GM19193 (cell line): ENCODE results near the gene CCT7.

Source experiments
- POLR2A ChIP-seq: IDR thresholded peaks from 4 replicates; pipeline ENCODE4 v1.6.1; 2011; ENCODE audit not compliant: insufficient read depth, insufficient read length; ENCODE audit errors: extremely low read depth

CCT7 gene

DNA sequence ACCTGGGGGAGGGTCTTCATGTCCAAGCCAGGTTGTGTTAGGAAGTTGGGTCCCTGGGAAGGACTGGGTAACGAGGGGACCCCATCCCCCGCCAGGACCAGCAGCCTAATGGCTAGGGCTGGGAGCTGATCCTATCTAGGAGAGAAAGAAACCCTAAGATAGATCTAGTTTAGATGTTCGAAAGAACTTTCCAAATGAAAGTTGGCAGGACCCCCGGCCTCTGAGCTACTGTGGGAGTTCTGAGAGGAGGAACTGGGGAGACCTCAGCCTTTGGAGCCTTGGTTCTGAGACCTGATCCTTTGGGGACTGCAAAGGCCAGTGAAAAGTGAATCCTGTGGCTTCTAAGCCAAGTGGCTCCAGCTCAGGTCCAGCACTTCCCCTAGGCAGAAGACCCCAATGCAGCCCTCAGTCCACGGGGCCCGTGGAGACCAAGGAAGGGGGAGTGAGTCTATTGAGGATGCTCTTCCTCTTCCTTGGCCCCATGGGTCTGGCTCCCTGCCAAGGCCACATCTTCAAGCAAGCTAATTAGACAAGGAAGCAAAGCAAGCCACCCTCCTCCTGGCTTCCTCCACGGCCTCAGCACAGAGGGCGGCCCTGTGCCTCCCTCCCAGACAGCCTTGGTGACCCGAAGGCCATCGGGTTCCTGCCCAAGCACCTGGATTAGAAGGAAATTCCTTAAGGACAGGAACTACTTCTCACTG, 23.5 kb downstream of the CCT7 start:
- no peak for TF ChIP-seq POLR2A

DNA sequence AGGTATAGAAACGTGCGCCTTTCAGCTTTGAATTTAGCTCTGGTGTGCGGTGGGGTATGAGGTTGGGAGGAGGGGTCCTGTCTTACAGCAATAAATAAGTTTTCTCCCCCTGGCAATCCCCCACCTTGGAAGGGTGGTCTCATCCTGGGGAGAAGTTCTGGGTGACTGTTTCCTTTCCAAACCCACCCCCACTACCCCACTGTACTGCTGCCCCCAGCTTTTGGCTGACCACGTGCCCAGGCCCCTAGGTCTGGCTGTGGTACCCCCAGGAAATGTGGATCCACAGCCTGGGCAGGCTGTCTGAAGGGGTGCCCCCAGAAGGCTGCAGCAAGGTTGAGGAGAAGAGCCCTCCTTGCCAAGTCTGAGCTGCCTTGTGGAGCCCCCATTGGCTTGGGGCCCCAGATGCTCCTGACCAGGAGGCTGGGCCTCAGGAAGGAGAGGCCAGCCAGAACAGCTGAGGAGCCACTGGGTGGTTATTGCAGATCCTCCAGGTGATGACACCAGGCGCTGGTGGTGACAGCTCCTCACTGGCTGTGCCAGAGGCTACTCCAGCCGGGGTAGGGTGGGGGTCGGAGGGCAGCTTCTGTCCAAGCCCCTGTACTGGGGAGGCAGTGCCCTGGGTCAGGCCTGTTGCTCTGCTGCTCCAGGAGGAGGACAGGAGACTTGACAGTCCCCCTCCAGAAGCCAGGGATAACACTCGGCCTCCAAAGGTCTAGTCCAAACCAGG, 24.2 kb downstream of the CCT7 start:
- no peak for TF ChIP-seq POLR2A

DNA sequence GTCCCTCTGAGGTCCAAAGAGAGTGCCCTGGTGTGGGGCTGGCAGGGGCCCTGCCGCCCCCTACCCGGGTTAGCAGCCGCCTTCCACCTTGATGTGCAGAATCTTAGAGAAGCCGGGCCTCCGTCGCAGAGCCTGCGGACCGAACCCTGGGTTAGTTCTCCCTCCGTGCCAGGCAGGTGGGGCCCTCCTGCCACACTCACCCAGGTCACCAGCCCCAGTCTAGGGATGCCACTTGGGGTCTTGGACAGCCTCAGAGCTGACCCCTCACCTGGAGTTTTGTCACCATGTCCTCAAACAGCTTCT, 24.8 kb downstream of the CCT7 start:
- no peak for TF ChIP-seq POLR2A

DNA sequence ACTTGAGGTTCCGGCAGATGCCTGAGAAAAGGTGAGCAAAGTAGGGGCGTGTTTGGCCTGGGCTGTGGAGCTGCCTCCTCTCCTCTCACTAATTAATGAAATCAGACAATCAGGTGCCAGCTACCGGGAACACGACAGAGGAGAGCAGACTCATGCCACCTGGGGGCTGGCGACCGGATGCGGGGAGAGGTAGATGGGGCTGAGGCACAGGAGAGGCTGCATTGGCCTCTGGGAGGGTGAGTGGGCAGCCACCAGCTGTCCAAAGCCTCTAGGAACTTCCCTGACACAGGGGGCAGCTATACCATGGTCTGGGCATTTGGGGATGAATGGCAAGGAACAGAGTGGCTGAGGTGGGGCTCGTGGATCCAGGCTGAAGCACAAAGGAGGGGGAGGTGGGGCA, 25.2 kb downstream of the CCT7 start:
- no peak for TF ChIP-seq POLR2A

DNA sequence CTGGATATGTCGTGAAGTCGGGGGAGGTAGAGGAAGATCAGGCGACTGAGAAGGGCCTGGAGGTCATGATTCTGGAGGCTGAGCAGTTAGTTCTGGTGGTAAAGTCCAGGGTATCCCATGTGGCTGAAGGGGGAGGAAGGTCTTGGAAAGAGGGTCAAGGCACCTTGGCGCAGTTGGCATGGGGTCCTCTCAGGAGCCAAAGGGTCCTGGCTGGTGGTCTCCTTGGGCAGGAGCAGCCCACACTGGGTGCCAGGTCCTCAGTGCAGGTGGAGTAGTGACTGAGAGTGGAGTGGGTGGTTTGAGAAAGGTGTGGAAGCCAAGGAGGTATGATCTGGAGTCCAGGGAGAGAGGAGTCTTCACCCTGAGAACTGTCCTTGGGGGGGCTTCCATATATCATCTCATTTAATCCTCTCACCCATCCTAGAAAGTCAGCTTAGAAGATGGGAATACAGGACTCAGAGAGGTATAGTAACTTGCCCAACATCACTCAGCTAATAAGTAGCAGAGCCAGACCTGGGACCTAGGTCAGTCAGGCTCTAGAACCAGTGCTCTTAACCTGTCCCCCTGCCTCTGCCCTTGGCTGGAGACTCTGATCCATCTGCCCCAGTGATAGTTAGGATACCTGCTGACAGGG, 25.7 kb downstream of the CCT7 start:
- no peak for TF ChIP-seq POLR2A

DNA sequence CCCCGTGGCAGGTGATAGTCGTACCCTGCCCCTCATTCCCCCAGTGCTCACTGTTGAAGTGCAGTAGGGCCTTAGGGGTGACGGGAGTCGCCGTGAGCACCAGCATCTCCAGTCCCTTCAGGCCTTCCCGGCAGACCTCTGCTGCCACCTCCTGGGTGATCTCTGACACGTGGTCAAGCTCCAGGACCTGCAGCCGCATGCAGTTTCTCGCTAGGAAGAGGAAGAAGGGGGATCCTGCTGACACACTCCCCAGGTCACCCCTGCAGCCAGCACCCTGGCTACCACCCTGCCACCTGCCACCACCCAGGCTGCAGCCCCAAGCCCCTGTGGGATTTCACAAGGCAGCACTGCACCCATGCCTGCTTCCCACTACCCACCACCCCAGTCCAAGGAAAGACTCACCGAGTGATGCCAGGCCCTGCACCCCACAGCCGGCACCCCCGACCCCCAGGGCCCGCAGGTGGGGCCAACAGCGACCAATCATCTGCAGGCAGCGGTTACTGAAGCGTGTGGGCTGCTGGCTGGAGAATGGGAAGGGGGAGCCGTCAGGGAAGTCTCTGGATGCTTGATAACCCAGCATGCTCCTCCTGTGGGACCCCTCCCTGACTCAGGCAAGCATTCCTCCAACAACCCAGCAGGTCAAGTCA, 26.4 kb downstream of the CCT7 start:
- no peak for TF ChIP-seq POLR2A

DNA sequence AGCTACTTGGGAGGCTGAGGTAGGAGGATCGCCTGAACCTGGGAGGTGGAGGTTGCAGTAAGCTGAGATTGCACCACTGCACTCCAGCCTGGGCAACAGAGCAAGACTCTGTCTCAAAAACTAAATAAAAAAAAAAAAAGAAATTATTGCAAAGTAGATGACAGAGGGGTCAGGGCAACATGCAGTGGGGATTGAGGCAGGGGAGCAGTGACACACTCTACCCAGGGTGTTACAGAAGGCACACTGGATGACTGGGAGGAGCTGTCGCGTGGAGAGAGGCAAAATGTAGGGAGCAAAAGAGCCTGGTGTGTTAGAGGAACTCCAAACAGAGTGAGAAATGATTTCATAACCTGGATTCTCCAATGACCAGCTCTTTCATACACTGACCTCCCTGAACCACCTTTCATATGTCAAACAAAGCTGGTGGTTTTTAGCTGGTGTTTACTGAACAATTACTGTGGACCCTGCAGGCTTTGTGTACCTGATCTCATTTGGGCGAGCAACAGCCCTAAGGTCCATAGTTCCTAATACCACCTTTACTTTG, 28.1 kb downstream of the CCT7 start:
- TF ChIP-seq POLR2A: no peak

DNA sequence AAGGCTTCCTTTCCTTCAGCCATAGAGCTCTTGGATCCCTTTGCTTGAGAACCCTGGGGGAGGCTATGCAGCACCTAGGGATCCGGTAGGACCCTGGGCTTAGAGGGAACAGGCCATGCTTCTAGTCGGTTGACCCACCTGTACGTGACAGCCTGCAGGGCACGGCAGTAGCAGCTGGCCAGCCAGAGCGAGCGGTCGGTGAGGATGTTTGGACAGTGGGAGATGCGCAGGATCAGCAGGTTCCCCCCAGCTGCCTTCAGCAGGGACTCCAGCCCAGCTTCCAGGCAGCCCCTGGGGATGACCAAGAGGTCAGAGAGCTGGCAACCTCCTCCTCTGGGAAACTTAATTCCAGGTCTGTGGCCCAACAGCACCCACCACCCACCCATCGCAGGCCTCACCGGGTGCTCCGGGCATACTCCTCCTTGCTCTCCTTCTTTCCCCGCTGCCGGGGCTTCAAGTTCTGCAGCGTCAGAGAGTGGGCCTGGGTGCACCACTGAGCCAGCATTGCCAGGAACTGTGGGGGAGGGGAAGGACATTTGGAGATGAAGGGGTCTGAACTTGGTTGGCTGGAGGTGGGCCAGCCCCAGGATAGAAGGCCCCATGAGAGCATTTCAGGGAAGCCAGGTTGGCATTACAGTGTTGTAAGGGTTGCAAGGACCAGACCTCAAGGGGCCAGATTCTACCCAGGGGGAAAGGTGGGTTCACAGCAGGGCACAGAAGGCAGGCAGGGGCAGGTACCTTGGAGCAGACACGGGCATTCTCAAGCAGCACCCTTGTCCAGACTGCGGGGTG, 29.6 kb downstream of the CCT7 start:
- TF ChIP-seq POLR2A: no peak

DNA sequence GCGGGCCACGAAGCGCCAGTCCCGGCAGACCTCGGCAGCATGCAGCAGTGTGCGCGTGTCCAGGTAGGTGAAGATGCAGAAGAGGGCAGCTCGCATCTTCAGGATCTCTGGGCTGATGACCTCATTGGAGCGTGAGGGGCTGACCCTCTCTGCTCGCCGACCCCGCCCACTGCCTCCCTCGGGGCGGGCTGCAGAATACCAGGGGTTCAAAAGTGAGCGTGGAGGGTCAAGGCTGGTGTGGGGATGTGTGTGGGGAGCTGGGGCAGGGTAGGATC, 30.2 kb downstream of the CCT7 start:
- no peak for TF ChIP-seq POLR2A

DNA sequence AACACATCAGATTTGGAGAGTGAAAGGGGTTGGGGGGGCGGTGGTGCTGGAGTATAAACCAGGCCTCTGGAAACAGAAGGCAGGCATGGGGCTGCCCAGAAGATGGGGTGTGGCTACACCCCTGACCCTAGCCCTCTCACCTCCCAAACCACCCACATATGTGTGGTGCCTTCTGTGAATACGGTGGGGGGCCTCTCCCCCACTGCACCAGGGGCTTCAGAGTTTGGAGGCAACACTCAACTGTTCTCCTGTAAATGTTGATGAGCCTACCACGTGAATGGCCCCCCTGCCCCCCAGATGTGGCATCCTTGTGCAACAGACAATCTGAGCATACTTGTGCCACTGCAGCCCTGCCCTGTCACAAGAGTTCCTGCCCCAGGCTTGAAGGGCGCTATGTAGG, 30.7 kb downstream of the CCT7 start:
- TF ChIP-seq POLR2A: no peak

DNA sequence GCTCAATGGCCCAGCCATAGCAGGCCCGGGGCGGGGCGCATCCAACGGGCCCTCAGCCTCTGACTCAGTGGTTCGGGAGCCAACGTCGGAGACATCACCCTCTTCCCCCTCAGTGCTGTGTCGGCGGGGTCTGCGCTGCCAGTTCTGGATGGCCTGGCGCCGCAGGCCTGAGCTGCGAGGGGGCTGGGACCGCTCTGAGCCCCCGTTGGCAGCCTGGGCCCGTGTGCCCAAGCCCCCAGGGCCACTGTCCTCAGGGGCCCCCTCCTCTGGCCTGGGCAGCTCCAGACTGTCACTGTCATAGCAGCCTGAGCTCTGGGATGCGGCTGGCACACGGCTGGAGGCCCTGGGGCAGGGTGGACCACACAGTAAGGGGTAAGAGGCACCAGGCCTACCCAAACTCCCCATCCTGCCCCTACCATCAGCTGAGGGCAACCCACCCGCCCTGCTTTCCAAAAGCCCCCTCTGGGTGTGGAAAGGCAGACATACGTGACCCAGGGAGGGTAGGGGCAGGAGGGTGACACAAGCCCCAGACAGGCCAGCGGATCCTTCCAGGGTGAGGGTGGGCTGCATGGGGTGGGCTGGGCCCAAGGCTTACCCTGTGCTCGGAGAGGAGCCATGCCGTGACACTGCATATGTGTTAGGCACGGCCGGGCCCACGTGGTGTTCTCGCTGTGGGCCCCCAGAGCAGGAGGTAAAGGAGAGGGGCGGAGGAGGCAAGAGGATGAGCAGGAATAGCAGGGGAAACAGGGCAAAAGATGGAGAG, 31.4 kb downstream of the CCT7 start:
- no peak for TF ChIP-seq POLR2A

DNA sequence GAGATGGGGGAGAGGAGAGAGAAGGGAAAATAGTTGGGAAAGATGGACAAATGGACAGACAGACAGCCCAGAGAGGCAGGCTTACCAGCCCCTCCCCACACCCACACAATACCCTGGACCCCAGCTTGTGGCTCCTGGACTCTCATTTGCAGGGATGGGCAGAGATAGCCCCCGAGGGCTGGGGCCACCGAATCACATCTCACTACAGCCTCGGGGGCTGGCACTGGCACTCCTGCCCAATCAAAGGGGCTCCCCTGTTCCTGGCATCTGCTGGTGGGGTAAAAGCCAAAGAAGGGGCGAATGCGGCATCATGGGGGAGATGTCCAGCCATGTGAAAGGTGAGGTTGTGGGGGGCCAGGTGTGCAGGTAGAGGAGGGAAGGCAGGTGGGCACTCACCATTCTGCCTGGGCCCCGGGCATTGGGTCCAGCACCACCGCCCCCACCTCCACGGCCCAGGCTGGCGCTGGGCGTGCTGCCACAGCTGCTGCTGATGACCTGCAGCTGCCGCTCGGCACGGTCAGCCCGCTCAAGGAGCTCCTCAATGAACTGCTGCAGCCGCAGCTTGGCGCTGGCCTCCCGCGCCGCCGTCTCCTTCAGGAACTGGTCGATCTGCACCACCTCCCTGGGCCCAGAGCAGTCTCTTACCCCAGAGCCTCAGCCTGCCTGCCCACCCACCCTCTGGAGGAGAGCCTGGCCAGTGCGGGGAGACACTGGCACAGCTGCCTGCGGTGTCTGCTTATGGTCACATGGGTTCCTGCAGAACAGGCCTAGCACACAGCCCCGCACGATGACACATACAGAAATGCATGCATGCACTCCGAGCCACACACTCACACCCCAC, 32.2 kb downstream of the CCT7 start:
- TF ChIP-seq POLR2A: no peak

DNA sequence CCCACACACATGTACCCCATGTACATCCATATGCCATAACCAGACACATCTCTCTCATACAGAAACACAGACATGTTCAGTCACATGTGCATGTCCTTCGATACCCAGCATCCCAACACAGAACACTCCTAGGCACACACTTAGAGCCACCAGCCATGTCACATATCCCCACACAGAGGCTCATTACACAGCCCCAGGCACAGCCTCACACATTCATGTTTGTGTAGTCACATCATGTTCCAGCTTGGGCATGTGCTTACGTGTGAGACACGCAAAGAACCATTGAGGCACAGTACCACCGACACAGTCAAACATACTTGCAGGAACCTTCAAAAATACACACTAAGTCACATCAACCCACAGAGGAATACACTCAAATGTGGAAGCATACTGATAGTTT, 32.9 kb downstream of the CCT7 start:
- no peak for TF ChIP-seq POLR2A

DNA sequence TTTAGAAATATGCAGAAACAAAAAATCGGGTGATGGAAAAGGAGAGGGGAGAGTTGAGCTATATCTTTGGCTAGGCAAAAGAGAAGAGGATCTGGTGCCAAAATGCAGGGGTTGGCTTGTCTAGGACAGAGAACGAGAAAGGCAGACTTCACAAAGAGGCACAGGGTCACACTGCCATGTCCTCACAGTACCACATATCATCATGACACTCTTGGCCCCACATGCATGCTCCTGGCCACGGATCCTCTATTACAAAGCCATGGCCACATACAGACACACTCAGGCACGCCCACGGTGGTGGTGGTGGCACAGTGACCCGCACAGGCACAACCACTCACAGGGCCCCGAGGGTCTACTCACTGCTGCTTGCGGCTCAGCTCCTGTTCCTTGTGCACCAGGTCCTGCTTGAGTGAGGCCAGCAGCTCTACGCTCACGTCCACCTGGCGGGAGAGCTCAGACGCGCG, 34.3 kb downstream of the CCT7 start:
- TF ChIP-seq POLR2A: no peak
